Lung (tissue), 12 donors: ENCODE results near the gene HOXB9. TPM values are rescaled to one million over a fixed set of nuclear protein-coding genes. Genes with fewer than 3 reads are reported as not detected.

ENCODE experiments used
- ATAC-seq: fragments of 200-7000 bp; cut with Tn5 transposase; one replicate; pipeline ENCODE4 v1.9.1; 2020; ENCODE audit warnings: moderate number of reproducible peaks; ENCODE audit not compliant: insufficient read depth, low FRiP score
- DNase-seq, 3 donors: peaks; one replicate each; pipeline ENCODE4 v3.0.0-alpha.2; 2013 to 2017
- H3K27ac ChIP-seq, 2 donors: one replicate each; pipeline ENCODE4 v1.5.1; 2013; ENCODE audit warnings: mild to moderate bottlenecking in 2 of 2, moderate library complexity in 2 of 2, control low read depth in 1 of 2, inconsistent platforms in 1 of 2, low read depth in 1 of 2, low read length in 1 of 2
- H3K27me3 ChIP-seq, 3 donors: one replicate each; pipeline ENCODE4 v1.5.1; 2013; ENCODE audit warnings: low read length in 2 of 3; ENCODE audit not compliant: control insufficient read depth in 3 of 3, insufficient read depth in 3 of 3
- H3K36me3 ChIP-seq, 4 donors: one replicate each; pipeline ENCODE4 v1.5.1; 2013; ENCODE audit warnings: low read length in 4 of 4, mild to moderate bottlenecking in 1 of 4, moderate library complexity in 1 of 4; ENCODE audit not compliant: control insufficient read depth in 4 of 4, insufficient read depth in 4 of 4
- H3K4me1 ChIP-seq, 5 donors: one replicate each; pipeline ENCODE4 v1.5.1; 2013; ENCODE audit warnings: low read length in 5 of 5, mild to moderate bottlenecking in 2 of 5, moderate library complexity in 1 of 5; ENCODE audit not compliant: control insufficient read depth in 5 of 5, insufficient read depth in 5 of 5
- H3K4me3 ChIP-seq: one replicate; pipeline ENCODE4 v1.5.1; 2013; ENCODE audit warnings: mild to moderate bottlenecking, control low read depth, moderate library complexity
- H3K9ac ChIP-seq, 2 donors: one replicate each; pipeline ENCODE4 v1.5.1; 2013; ENCODE audit warnings: low read length in 2 of 2, control low read depth in 1 of 2; ENCODE audit not compliant: insufficient read depth in 1 of 2
- H3K9me3 ChIP-seq, 4 donors: one replicate each; pipeline ENCODE4 v1.5.1; 2013; ENCODE audit warnings: low read length in 3 of 4, mild to moderate bottlenecking in 1 of 4, moderate library complexity in 1 of 4; ENCODE audit not compliant: control insufficient read depth in 4 of 4, insufficient read depth in 3 of 4
- CTCF ChIP-seq: IDR thresholded peaks from 2 replicates; pipeline ENCODE4 v1.5.1; 2012; ENCODE audit warnings: mild to moderate bottlenecking; ENCODE audit errors: control extremely low read depth, extremely low read depth
- WGBS, 2 donors: extraction: QIAGEN DNeasy Blood & Tissue Kit; methylation state at CpG; one replicate each; pipeline ENCODE4 v1.1.7; 2013; 5-methylcytosine and 5-hydroxymethylcytosine counted together
- polyA plus RNA-seq, 2 donors: library from polyadenylated mRNA; stranded (reverse); fragments of 200-250 nt; gene quantifications; one replicate each; pipeline ENCODE4 v1.2.1, GENCODE V29; 2013
- total RNA-seq, 2 donors: library from RNA; depleted of rRNA in 1 of 2; stranded (reverse); fragments of >200 nt in 1 of 2; gene quantifications; one replicate each; pipeline ENCODE4 v1.2.1, GENCODE V29; 2014 to 2021
- donor health status: control.
- donor health status: control.
- donor health status: Bipolar disorder and iron deficiency.
- donor health status: healthy.
- donor health status: DM: yes; HTN: yes; CAD: no.

HOXB9 gene
- total and polyA plus RNA-seq, 4 donors, result 0.18 TPM; not detected in 3

- Histone ChIP-seq H3K4me3 (no peak overlapping the region), H3K9me3 (peaks cover 0 to 4% (median 0%) of the 10 kb centered on the region in 4 donors), H3K27ac (no peak overlapping the region), H3K4me1 (peaks cover 0 to 2% (median 0%) of the 10 kb centered on the region in 5 donors), H3K27me3 (peaks cover 27 to 96% (median 96%) of the 10 kb centered on the region in 3 donors), H3K36me3 (no peaks in the 10 kb centered on the region), H3K9ac (no peak overlapping the region)
- TF ChIP-seq CTCF, result no peak
- DNase-seq (peak in 1 of 3 donors; percentile 13), ATAC-seq (no peak)
- WGBS, 2 donors, result 34 to 52% methylated on average over 15 of the region's 15 CpGs
Measured at GRCh38 chr17:48630925-48631692, 5.0 kb upstream of the HOXB9 start.

GRCh38 chr17:48630009-48630924, 4.1 kb upstream of the HOXB9 start:
- 44 to 67% methylated on average over 15 of the region's 15 CpGs for WGBS, 2 donors
- no peak overlapping the region for H3K4me3 ChIP-seq
- peaks cover 0 to 9% (median 4%) of the 10 kb centered on the region in 5 donors for H3K4me1 ChIP-seq
- H3K27me3 ChIP-seq, result peaks cover 27 to 90% (median 89%) of the 10 kb centered on the region in 3 donors
- TF ChIP-seq CTCF, result no peak
- DNase-seq (peak in 1 of 3 donors; percentile 9), ATAC-seq (no peak)
- no peak overlapping the region for H3K27ac ChIP-seq
- H3K9ac ChIP-seq, result no peak overlapping the region
- peaks cover 0 to 4% (median 0%) of the 10 kb centered on the region in 4 donors for H3K9me3 ChIP-seq
- no peaks in the 10 kb centered on the region for H3K36me3 ChIP-seq

GRCh38 chr17:48629411-48629759, 3.2 kb upstream of the HOXB9 start:
- peaks cover 22 to 88% (median 84%) of the 10 kb centered on the region in 3 donors for H3K27me3 ChIP-seq

More at GRCh38 chr17:48629411-48629759, 3.2 kb upstream of the HOXB9 start:
- no peak overlapping the region for H3K9ac ChIP-seq
- no peak for TF ChIP-seq CTCF
- no peak overlapping the region for H3K27ac ChIP-seq
- no peaks in the 10 kb centered on the region for H3K36me3 ChIP-seq
- ATAC-seq (no peak), DNase-seq (peak in 1 of 3 donors; percentile 2)
- peaks cover 0 to 14% (median 12%) of the 10 kb centered on the region in 5 donors for H3K4me1 ChIP-seq
- WGBS, 2 donors, result 40 to 66% methylated on average over 5 of the region's 5 CpGs
- H3K4me3 ChIP-seq, result no peak overlapping the region
- peaks cover 0 to 4% (median 0%) of the 10 kb centered on the region in 4 donors for H3K9me3 ChIP-seq
